Endothelial cell of umbilical vein (primary cell): ENCODE results near the gene LCAT. TPM values are rescaled to one million over a fixed set of nuclear protein-coding genes. Genes with fewer than 3 reads are reported as not detected.

Experiments used
- BruUV-seq: library from RNA; stranded (reverse); fragments of 400-500 nt; replicated peaks from 2 replicates; lab custom pipeline; 2021; lab: Mats Ljungman, UMichigan
- CTCF ChIA-PET: fragments of 300-600, 350-600 bp; sonication (Branson Sonifier 250); formaldehyde crosslinking; loops from one replicate; lab custom pipeline; 2021; ENCODE audit warnings: antibody characterized with exemption, inconsistent platforms; lab: Charles Lee
- POLR2A ChIA-PET: fragments of 300-600, 350-600 bp; sonication (Branson Sonifier 250); formaldehyde crosslinking; loops from one replicate; lab custom pipeline; 2021; ENCODE audit warnings: antibody characterized with exemption, inconsistent platforms; lab: Charles Lee
- DNase-seq: peaks from one replicate; pipeline ENCODE4 v3.0.0-alpha.2; 2011; ENCODE audit warnings: low read depth, low spot score
- FAIRE-seq: peaks from 2 replicates; lab custom pipeline; 2011; peaks lifted over from hg19 to GRCh38; lab: Jason Lieb, UNC
- H2AFZ ChIP-seq: 2 replicates; pipeline ENCODE4 v1.6.0; 2012; ENCODE audit warnings: low read depth, low read length, control low read depth, inconsistent platforms
- H3K27ac ChIP-seq: 2 replicates; pipeline ENCODE4 v1.5.1; 2011; ENCODE audit warnings: low read depth, mild to moderate bottlenecking, control low read depth, low read length, moderate library complexity; ENCODE audit not compliant: insufficient read depth
- H3K27me3 ChIP-seq, 2 experiments: 2 replicates each; pipeline versions ENCODE4 v1.6.0 to v1.6.1; 2011; ENCODE audit warnings: low read length in 2 of 2, mixed read lengths in 1 of 2; ENCODE audit not compliant: control insufficient read depth in 2 of 2, insufficient read depth in 2 of 2
- H3K36me3 ChIP-seq, 2 experiments: 2 replicates in 1 of 2; 3 replicates in 1 of 2; pipeline ENCODE4 v1.5.1; 2011; ENCODE audit warnings: low read length in 2 of 2, mild to moderate bottlenecking in 1 of 2, moderate library complexity in 1 of 2; ENCODE audit not compliant: control insufficient read depth in 2 of 2, insufficient read depth in 2 of 2; ENCODE audit errors: extremely low read depth in 1 of 2
- H3K4me1 ChIP-seq: 3 replicates; pipeline ENCODE4 v1.5.1; 2011; ENCODE audit warnings: mild to moderate bottlenecking, low read length; ENCODE audit not compliant: control insufficient read depth, insufficient read depth; ENCODE audit errors: extremely low read depth
- H3K4me2 ChIP-seq: 2 replicates; pipeline ENCODE4 v1.6.1; 2011; ENCODE audit warnings: low read length, control low read depth, mixed read lengths; ENCODE audit not compliant: insufficient read depth
- H3K4me3 ChIP-seq, 3 experiments: fragments of 200-600 bp in 1 of 3; sonication (generic), shearing (Covaris generic) in 1 of 3; replicated peaks in 1 of 3; 2 replicates each; pipeline ENCODE4 v1.5.1; 2011 to 2016; ENCODE audit warnings: control low read depth in 3 of 3, low read length in 3 of 3, mild to moderate bottlenecking in 2 of 3, inconsistent platforms in 1 of 3, low read depth in 1 of 3, moderate library complexity in 1 of 3; ENCODE audit not compliant: insufficient read depth in 1 of 3
- H3K79me2 ChIP-seq: 2 replicates; pipeline ENCODE4 v1.6.0; 2012; ENCODE audit warnings: low read length, inconsistent platforms; ENCODE audit not compliant: control insufficient read depth, insufficient read depth
- H3K9ac ChIP-seq: replicated peaks from 2 replicates; pipeline ENCODE3; 2011; ENCODE audit warnings: low read length, control low read depth; ENCODE audit not compliant: insufficient read depth; ENCODE audit errors: extremely low read depth
- H3K9me1 ChIP-seq: replicated peaks from 3 replicates; pipeline ENCODE4 v1.6.0; 2011; ENCODE audit warnings: mild to moderate bottlenecking, low read length; ENCODE audit not compliant: control insufficient read depth, insufficient read depth; ENCODE audit errors: extremely low read depth
- H3K9me3 ChIP-seq: replicated peaks from 2 replicates; pipeline ENCODE4 v1.5.1; 2012; ENCODE audit warnings: low read length, inconsistent platforms; ENCODE audit not compliant: control insufficient read depth, insufficient read depth
- H4K20me1 ChIP-seq: replicated peaks from 2 replicates; pipeline ENCODE3; 2011; ENCODE audit warnings: mild to moderate bottlenecking, low read length; ENCODE audit not compliant: control insufficient read depth, insufficient read depth; ENCODE audit errors: extremely low read depth
- EZH2 ChIP-seq: IDR thresholded peaks from 2 replicates; pipeline ENCODE4 v1.6.1; 2012; ENCODE audit warnings: borderline replicate concordance, low read depth, mild to moderate bottlenecking, moderate library complexity, low read length, inconsistent platforms; ENCODE audit not compliant: severe bottlenecking
- JUN ChIP-seq: IDR thresholded peaks from 2 replicates; pipeline ENCODE4 v1.6.1; 2011; ENCODE audit warnings: borderline replicate concordance, low read depth; ENCODE audit not compliant: insufficient read length, insufficient read depth
- MYC ChIP-seq: IDR thresholded peaks from one replicate; pipeline ENCODE4 v1.6.1; 2011; ENCODE audit warnings: mild to moderate bottlenecking, low read depth, low read length
- dilution Hi-C: fragments of 300-500 bp; cut with MboI; formaldehyde crosslinking; loops from one replicate; pipeline ENCODE4 v1.15.0; 2019; ENCODE audit warnings: low sequenced_read_pairs; ENCODE audit not compliant: extremely low pct_ligation_motif_present
- intact Hi-C: fragments of 100-400 bp; cut with micrococcal nuclease; formaldehyde crosslinking; loops from one replicate; pipeline ENCODE4 v1.10.0; 2022
- polyA plus RNA-seq, 4 experiments: library from polyadenylated mRNA; depleted of rRNA in 3 of 4; stranded (reverse) in 3 of 4; unstranded in 1 of 4; fragments of >200 nt; gene quantifications; 2 replicates each; pipeline versions ENCODE4 v1.2.1 to v1.2.3, GENCODE V29; 2011 to 2012; ENCODE audit warnings: missing spikeins in 1 of 4
- total RNA-seq: library from RNA; stranded (reverse); gene quantifications from 2 replicates; pipeline ENCODE4 v1.2.3, GENCODE V29; 2021
- TF ChIP-seq, protein P1 (sequence below), 2 donors: IDR thresholded peaks; 1 replicate in 1 of 2; 2 replicates in 1 of 2; pipeline ENCODE4 v1.5.1; 2011; ENCODE audit warnings: low read length in 2 of 2, mild to moderate bottlenecking in 2 of 2, moderate library complexity in 2 of 2, control low read depth in 1 of 2, inconsistent platforms in 1 of 2, low read depth in 1 of 2; ENCODE audit not compliant: insufficient read depth in 1 of 2; ENCODE audit errors: extremely low read depth in 1 of 2

The LCAT gene
- total and polyA plus RNA-seq, 2 donors (not counting 3 experiments of a cell fraction or from before 2014, with no cell fraction given): 22.6 to 46.1 TPM

DNA sequence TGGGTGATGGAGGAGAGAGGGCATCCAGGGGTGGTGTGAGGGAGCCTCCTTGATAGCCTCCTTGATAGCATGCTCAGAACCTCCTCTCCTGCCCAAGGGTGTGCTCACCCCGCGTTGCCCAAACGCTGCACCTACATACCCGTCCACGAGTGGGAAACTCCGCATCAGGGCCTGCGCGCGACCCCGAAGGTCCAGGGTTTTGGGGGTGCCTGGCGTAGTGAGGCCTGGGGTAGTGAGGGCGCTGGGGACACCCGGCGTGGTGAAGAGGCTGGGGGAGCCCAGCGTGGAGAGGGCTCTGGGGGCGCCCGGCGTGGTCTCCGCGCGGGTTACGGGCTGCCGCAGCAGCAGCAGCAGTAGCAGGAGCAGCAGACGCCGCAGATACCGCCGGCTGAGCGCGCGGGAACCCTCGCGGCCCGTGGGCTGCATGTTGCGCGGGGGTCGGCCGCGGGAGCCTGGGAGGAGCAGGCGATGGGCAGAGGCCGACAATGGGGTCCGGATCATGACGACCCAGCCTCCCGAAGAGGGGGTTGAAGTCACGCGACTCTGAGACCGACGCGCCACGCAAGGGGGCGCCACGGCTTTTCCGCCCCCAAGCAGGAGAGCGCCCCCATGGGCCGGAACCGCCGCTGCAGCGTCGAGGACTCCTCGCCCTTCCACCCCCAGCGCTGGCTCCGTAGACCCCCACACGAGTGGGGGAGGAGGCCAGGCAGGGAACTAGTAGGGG lies 36.2 kb upstream of the LCAT start, which contains the start of gene DPEP3:
DPEP3 (minus strand) TSS at position 545 of the 724 bp plus-strand sequence; CDS start at position 426, 119 bp downstream.
- ChIA-PET CTCF (interaction anchor here (1.0 to 1.8 kb wide), 4 partner anchors 11 to 60 kb away, joined by 3 to 7 read pairs (median 3); no protein-coding TSS in a partner anchor), POLR2A (no interaction called here)
- no TSS peak for BruUV-seq
- H3K9me1 ChIP-seq: no peaks in the 10 kb centered on the region
- dilution Hi-C loops: no loop called here
- DNase-seq: no peak
- H3K9me3 ChIP-seq: no peaks in the 10 kb centered on the region
- H2AFZ ChIP-seq: no peak within 1 kb of the TSS
- H3K27me3 ChIP-seq: peaks cover 0 to 3% of the 10 kb centered on the region in 2 experiments
- no peak within 1 kb of the TSS for H3K4me2 ChIP-seq
- FAIRE-seq: no peak
- no peak within 1 kb of the TSS for H3K27ac ChIP-seq
- no peak within 1 kb of the TSS for H3K9ac ChIP-seq
- H4K20me1 ChIP-seq: no peaks in the 10 kb centered on the region
- no peak within 1 kb of the TSS for H3K4me3 ChIP-seq
- TF ChIP-seq EZH2 (no peak), MYC (no peak), JUN (no peak)
- TF ChIP-seq, protein P1, sequence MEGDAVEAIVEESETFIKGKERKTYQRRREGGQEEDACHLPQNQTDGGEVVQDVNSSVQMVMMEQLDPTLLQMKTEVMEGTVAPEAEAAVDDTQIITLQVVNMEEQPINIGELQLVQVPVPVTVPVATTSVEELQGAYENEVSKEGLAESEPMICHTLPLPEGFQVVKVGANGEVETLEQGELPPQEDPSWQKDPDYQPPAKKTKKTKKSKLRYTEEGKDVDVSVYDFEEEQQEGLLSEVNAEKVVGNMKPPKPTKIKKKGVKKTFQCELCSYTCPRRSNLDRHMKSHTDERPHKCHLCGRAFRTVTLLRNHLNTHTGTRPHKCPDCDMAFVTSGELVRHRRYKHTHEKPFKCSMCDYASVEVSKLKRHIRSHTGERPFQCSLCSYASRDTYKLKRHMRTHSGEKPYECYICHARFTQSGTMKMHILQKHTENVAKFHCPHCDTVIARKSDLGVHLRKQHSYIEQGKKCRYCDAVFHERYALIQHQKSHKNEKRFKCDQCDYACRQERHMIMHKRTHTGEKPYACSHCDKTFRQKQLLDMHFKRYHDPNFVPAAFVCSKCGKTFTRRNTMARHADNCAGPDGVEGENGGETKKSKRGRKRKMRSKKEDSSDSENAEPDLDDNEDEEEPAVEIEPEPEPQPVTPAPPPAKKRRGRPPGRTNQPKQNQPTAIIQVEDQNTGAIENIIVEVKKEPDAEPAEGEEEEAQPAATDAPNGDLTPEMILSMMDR (IDR thresholded peaks at IDR 0.05; ENCODE audit: extremely low read depth in 1 of 2, insufficient read depth in 1 of 2, low read depth in 1 of 2, low read length in 2 of 2): peak; percentile 29 to 66
- H3K79me2 ChIP-seq: no peaks in the 10 kb centered on the region
- H3K36me3 ChIP-seq: no peaks in the 10 kb centered on the region
- H3K4me1 ChIP-seq: peaks cover 17% of the 10 kb centered on the region
- intact Hi-C loops: no loop called here
